HCT116 (cell line): ENCODE measurements around the gene PRRX2. TPM values are rescaled to one million over a fixed set of nuclear protein-coding genes. Genes with fewer than 3 reads are reported as not detected.

Experiments used
- ATAC-seq: fragments of 200-7000 bp; cut with Tn5 transposase; 2 replicates; pipeline ENCODE4 v1.9.1; 2020; ENCODE audit warnings: mild to moderate bottlenecking, moderate library complexity
- BruUV-seq: library from RNA; stranded (reverse); fragments of 400-500 nt; replicated peaks from 2 replicates; lab custom pipeline; 2021; lab: Mats Ljungman, UMichigan
- CTCF ChIA-PET: fragments of 300-600 bp; sonication (Branson Sonifier 250); formaldehyde crosslinking; loops from one replicate; lab custom pipeline; 2021; ENCODE audit warnings: antibody characterized with exemption; lab: Charles Lee
- POLR2A ChIA-PET: fragments of 300-600, 350-600 bp; sonication (Branson Sonifier 250); formaldehyde crosslinking; loops from one replicate; lab custom pipeline; 2021; ENCODE audit warnings: antibody characterized with exemption; lab: Charles Lee
- RAD21 ChIA-PET, 2 experiments: fragments of 300-600 bp; sonication (Branson Sonifier 250); formaldehyde crosslinking; loops; one replicate each; lab custom pipeline; 2023; ENCODE audit warnings: low total read pairs in 2 of 2; ENCODE audit not compliant: uncharacterized antibody in 2 of 2, unreplicated experiment in 2 of 2, low non-redundant PET in 1 of 2; lab: Charles Lee
- DNase-seq: peaks from one replicate; pipeline ENCODE4 v3.0.0-alpha.2; 2010; ENCODE audit warnings: low read depth, low spot score
- H2AFZ ChIP-seq: fragments of 200-600 bp; shearing (Covaris generic), sonication (generic); 2 replicates; pipeline ENCODE4 v1.6.1; 2017; ENCODE audit warnings: low read depth, mixed run types, mixed read lengths, antibody characterized with exemption, low read length; ENCODE audit not compliant: poor library complexity, severe bottlenecking
- H3K27ac ChIP-seq: 2 replicates; pipeline ENCODE4 v1.5.1; 2012; ENCODE audit warnings: low read depth, low read length
- H3K27me3 ChIP-seq: fragments of 200-600 bp; sonication (generic); 2 replicates; pipeline ENCODE4 v1.6.1; 2016; ENCODE audit warnings: mixed run types, low read length, mixed read lengths; ENCODE audit not compliant: insufficient read depth
- H3K36me3 ChIP-seq, 2 experiments: fragments of 200-500 bp in 1 of 2; fragments of 200-600 bp in 1 of 2; sonication (Bioruptor generic) in 1 of 2; sonication (generic) in 1 of 2; 2 replicates each; pipeline versions ENCODE4 v1.5.1 to v1.6.1; 2014 to 2016; ENCODE audit warnings: low read length in 2 of 2, inconsistent platforms in 1 of 2, mixed read lengths in 1 of 2, mixed run types in 1 of 2; ENCODE audit not compliant: insufficient read depth in 2 of 2, control insufficient read depth in 1 of 2
- H3K4me1 ChIP-seq, 2 experiments: fragments of 200-600 bp in 1 of 2; sonication (generic) in 1 of 2; 2 replicates each; pipeline versions ENCODE4 v1.5.1 to v1.6.1; 2012 to 2017; ENCODE audit warnings: low read length in 2 of 2, inconsistent platforms in 1 of 2, mild to moderate bottlenecking in 1 of 2, mixed read lengths in 1 of 2, mixed run types in 1 of 2, moderate library complexity in 1 of 2; ENCODE audit not compliant: insufficient read depth in 2 of 2, control insufficient read depth in 1 of 2
- H3K4me2 ChIP-seq: fragments of 200-600 bp; sonication (generic); 2 replicates; pipeline ENCODE4 v1.6.1; 2017; ENCODE audit warnings: mixed run types, low read length, mixed read lengths
- H3K4me3 ChIP-seq, 2 experiments: fragments of 200-600 bp in 1 of 2; sonication (generic) in 1 of 2; replicated peaks in 1 of 2; 2 replicates each; pipeline ENCODE4 v1.5.1; 2011 to 2016; ENCODE audit warnings: low read length in 2 of 2, control low read depth in 1 of 2, low read depth in 1 of 2, mild to moderate bottlenecking in 1 of 2, mixed read lengths in 1 of 2, mixed run types in 1 of 2
- H3K79me2 ChIP-seq: fragments of 200-600 bp; sonication (generic); 2 replicates; pipeline ENCODE4 v1.6.1; 2017; ENCODE audit warnings: mild to moderate bottlenecking, mixed run types, low read length, moderate library complexity, mixed read lengths; ENCODE audit not compliant: insufficient read depth
- H3K9ac ChIP-seq: fragments of 200-600 bp; sonication (generic); 2 replicates; pipeline ENCODE4 v1.6.1; 2016; ENCODE audit warnings: low read length, mixed read lengths
- H3K9me2 ChIP-seq: fragments of 200-600 bp; sonication (generic), shearing (Covaris generic); 2 replicates; pipeline ENCODE4 v1.6.1; 2017; ENCODE audit warnings: mixed run types, mild to moderate bottlenecking, moderate library complexity; ENCODE audit not compliant: insufficient read depth
- H3K9me3 ChIP-seq, 2 experiments: fragments of 200-500 bp in 1 of 2; fragments of 200-600 bp in 1 of 2; sonication (Bioruptor generic) in 1 of 2; sonication (generic) in 1 of 2; 2 replicates each; pipeline ENCODE4 v1.6.1; 2014 to 2017; ENCODE audit warnings: low read length in 2 of 2, mixed read lengths in 2 of 2, inconsistent platforms in 1 of 2, low read depth in 1 of 2, mild to moderate bottlenecking in 1 of 2, mixed run types in 1 of 2, moderate library complexity in 1 of 2; ENCODE audit not compliant: control insufficient read depth in 1 of 2, insufficient read depth in 1 of 2
- H4K20me1 ChIP-seq: fragments of 200-600 bp; sonication (generic), shearing (Covaris generic); 2 replicates; pipeline ENCODE4 v1.6.1; 2017; ENCODE audit warnings: mixed run types, mild to moderate bottlenecking, moderate library complexity; ENCODE audit not compliant: insufficient read depth
- CBX3 ChIP-seq: IDR thresholded peaks from 2 replicates; pipeline ENCODE4 v1.6.1; 2012; ENCODE audit warnings: low read depth
- CEBPB ChIP-seq: IDR thresholded peaks from 2 replicates; pipeline ENCODE4 v1.6.1; 2012; ENCODE audit warnings: low read depth
- EGR1 ChIP-seq: IDR thresholded peaks from 2 replicates; pipeline ENCODE4 v1.6.1; 2012; ENCODE audit warnings: low read depth
- ELF1 ChIP-seq: IDR thresholded peaks from 2 replicates; pipeline ENCODE4 v1.6.1; 2012; ENCODE audit warnings: low read depth, borderline replicate concordance
- EZH2 ChIP-seq: fragments of 200-600 bp; sonication (generic); IDR thresholded peaks from 2 replicates; pipeline ENCODE4 v1.6.1; 2017; ENCODE audit warnings: antibody characterized with exemption, mixed run types
- JUND ChIP-seq: IDR thresholded peaks from 2 replicates; pipeline ENCODE4 v1.6.1; 2012
- MAX ChIP-seq: IDR thresholded peaks from 2 replicates; pipeline ENCODE4 v1.6.1; 2012
- POLR2A ChIP-seq: IDR thresholded peaks from 2 replicates; pipeline ENCODE4 v1.7.0; 2011; ENCODE audit warnings: borderline replicate concordance; ENCODE audit not compliant: insufficient read depth, insufficient read length; ENCODE audit errors: extremely low read depth
- POLR2AphosphoS5 ChIP-seq: IDR thresholded peaks from 2 replicates; pipeline ENCODE4 v1.6.1; 2011; ENCODE audit warnings: mild to moderate bottlenecking, low read depth, low read length, moderate library complexity
- RAD21 ChIP-seq: IDR thresholded peaks from 2 replicates; pipeline ENCODE4 v1.6.1; 2012; ENCODE audit warnings: low read depth, mild to moderate bottlenecking
- SIN3A ChIP-seq: IDR thresholded peaks from 2 replicates; pipeline ENCODE4 v1.6.1; 2012; ENCODE audit warnings: low read depth
- SP1 ChIP-seq: IDR thresholded peaks from 2 replicates; pipeline ENCODE4 v1.6.1; 2012; ENCODE audit warnings: low read depth
- SRF ChIP-seq: IDR thresholded peaks from 2 replicates; pipeline ENCODE4 v1.6.1; 2012; ENCODE audit warnings: low read depth
- YY1 ChIP-seq: IDR thresholded peaks from 2 replicates; pipeline ENCODE4 v1.6.1; 2011; ENCODE audit warnings: low read length, low read depth, moderate library complexity, mild to moderate bottlenecking; ENCODE audit not compliant: insufficient replicate concordance; ENCODE audit errors: extremely low read depth
- ZFX ChIP-seq: fragments of 450-650 bp; IDR thresholded peaks from 2 replicates; pipeline ENCODE4 v1.6.1; 2017
- intact Hi-C: fragments of 100-400 bp; cut with micrococcal nuclease; formaldehyde crosslinking; loops from 2 replicates; pipeline ENCODE4 v1.10.0; 2022
- total RNA-seq: library from RNA; stranded (reverse); gene quantifications from one replicate; pipeline ENCODE4 v1.2.1, GENCODE V29; 2021; ENCODE audit not compliant: unreplicated experiment
- TF ChIP-seq, protein P1 (sequence below): IDR thresholded peaks from 2 replicates; pipeline ENCODE4 v1.6.1; 2012
- TF ChIP-seq, protein P2 (sequence below): IDR thresholded peaks from 2 replicates; pipeline ENCODE4 v1.6.1; 2012; ENCODE audit warnings: low read depth
- TF ChIP-seq, protein P3 (sequence below), 3 experiments: fragments of 200-600 bp in 1 of 3; sonication (generic) in 1 of 3; IDR thresholded peaks in 2 of 3; conservative IDR thresholded peaks in 1 of 3; 2 replicates each; pipeline ENCODE4 v1.5.1; 2012 to 2017; ENCODE audit warnings: low read depth in 2 of 3, low read length in 2 of 3, antibody characterized with exemption in 1 of 3, borderline replicate concordance in 1 of 3, control low read depth in 1 of 3, mild to moderate bottlenecking in 1 of 3, mixed read lengths in 1 of 3, mixed run types in 1 of 3, moderate library complexity in 1 of 3; ENCODE audit not compliant: insufficient read depth in 1 of 3
- TF ChIP-seq, protein P4 (sequence below): IDR thresholded peaks from 2 replicates; pipeline ENCODE4 v1.6.1; 2011; ENCODE audit warnings: mild to moderate bottlenecking, low read length, moderate library complexity; ENCODE audit not compliant: insufficient replicate concordance; ENCODE audit errors: extremely low read depth

The PRRX2 gene
- total RNA-seq, 1 experiment from 2014 or later = 25.5 TPM

- ChIA-PET CTCF (no interaction called here), POLR2A (no interaction called here), RAD21 (no interaction called here)
- Histone ChIP-seq H3K79me2 (0 out of 2 replicates have a peak, but pooled peaks cover under 1% of the 10 kb centered on the region), H3K4me1 (no peaks in the 10 kb centered on the region), H2AFZ (no peak overlapping the region), H4K20me1 (no peaks in the 10 kb centered on the region), H3K36me3 (no peaks in the 10 kb centered on the region), H3K27ac (no peak overlapping the region), H3K9ac (no peak overlapping the region), H3K9me2 (no peaks in the 10 kb centered on the region), H3K4me3 (no peak overlapping the region), H3K4me2 (no peak overlapping the region), H3K27me3 (no peaks in the 10 kb centered on the region), H3K9me3 (no peaks in the 10 kb centered on the region)
- TF ChIP-seq, protein P1, sequence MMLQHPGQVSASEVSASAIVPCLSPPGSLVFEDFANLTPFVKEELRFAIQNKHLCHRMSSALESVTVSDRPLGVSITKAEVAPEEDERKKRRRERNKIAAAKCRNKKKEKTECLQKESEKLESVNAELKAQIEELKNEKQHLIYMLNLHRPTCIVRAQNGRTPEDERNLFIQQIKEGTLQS = no peak
- TF ChIP-seq SIN3A = no peak
- no peak for TF ChIP-seq POLR2AphosphoS5
- TF ChIP-seq SP1 = no peak
- TF ChIP-seq ZFX = no peak
- TF ChIP-seq CEBPB = no peak
- TF ChIP-seq EGR1 = no peak
- no peak for TF ChIP-seq POLR2A
- no peak for TF ChIP-seq ELF1
- no peak for TF ChIP-seq YY1
- no peak for TF ChIP-seq CBX3
- TF ChIP-seq RAD21 = no peak
- TF ChIP-seq EZH2 = no peak
- no peak for TF ChIP-seq JUND
- TF ChIP-seq, protein P2, sequence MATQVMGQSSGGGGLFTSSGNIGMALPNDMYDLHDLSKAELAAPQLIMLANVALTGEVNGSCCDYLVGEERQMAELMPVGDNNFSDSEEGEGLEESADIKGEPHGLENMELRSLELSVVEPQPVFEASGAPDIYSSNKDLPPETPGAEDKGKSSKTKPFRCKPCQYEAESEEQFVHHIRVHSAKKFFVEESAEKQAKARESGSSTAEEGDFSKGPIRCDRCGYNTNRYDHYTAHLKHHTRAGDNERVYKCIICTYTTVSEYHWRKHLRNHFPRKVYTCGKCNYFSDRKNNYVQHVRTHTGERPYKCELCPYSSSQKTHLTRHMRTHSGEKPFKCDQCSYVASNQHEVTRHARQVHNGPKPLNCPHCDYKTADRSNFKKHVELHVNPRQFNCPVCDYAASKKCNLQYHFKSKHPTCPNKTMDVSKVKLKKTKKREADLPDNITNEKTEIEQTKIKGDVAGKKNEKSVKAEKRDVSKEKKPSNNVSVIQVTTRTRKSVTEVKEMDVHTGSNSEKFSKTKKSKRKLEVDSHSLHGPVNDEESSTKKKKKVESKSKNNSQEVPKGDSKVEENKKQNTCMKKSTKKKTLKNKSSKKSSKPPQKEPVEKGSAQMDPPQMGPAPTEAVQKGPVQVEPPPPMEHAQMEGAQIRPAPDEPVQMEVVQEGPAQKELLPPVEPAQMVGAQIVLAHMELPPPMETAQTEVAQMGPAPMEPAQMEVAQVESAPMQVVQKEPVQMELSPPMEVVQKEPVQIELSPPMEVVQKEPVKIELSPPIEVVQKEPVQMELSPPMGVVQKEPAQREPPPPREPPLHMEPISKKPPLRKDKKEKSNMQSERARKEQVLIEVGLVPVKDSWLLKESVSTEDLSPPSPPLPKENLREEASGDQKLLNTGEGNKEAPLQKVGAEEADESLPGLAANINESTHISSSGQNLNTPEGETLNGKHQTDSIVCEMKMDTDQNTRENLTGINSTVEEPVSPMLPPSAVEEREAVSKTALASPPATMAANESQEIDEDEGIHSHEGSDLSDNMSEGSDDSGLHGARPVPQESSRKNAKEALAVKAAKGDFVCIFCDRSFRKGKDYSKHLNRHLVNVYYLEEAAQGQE = no peak
- TF ChIP-seq, protein P3, sequence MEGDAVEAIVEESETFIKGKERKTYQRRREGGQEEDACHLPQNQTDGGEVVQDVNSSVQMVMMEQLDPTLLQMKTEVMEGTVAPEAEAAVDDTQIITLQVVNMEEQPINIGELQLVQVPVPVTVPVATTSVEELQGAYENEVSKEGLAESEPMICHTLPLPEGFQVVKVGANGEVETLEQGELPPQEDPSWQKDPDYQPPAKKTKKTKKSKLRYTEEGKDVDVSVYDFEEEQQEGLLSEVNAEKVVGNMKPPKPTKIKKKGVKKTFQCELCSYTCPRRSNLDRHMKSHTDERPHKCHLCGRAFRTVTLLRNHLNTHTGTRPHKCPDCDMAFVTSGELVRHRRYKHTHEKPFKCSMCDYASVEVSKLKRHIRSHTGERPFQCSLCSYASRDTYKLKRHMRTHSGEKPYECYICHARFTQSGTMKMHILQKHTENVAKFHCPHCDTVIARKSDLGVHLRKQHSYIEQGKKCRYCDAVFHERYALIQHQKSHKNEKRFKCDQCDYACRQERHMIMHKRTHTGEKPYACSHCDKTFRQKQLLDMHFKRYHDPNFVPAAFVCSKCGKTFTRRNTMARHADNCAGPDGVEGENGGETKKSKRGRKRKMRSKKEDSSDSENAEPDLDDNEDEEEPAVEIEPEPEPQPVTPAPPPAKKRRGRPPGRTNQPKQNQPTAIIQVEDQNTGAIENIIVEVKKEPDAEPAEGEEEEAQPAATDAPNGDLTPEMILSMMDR (IDR thresholded peaks at IDR 0.05 in 2 of 3, conservative IDR thresholded peaks at IDR 0.05 in 1 of 3; ENCODE audit: borderline replicate concordance in 1 of 3, insufficient read depth in 1 of 3, low read depth in 2 of 3, low read length in 2 of 3) = no peak
- TF ChIP-seq SRF = no peak
- no peak for TF ChIP-seq MAX
- TF ChIP-seq, protein P4, sequence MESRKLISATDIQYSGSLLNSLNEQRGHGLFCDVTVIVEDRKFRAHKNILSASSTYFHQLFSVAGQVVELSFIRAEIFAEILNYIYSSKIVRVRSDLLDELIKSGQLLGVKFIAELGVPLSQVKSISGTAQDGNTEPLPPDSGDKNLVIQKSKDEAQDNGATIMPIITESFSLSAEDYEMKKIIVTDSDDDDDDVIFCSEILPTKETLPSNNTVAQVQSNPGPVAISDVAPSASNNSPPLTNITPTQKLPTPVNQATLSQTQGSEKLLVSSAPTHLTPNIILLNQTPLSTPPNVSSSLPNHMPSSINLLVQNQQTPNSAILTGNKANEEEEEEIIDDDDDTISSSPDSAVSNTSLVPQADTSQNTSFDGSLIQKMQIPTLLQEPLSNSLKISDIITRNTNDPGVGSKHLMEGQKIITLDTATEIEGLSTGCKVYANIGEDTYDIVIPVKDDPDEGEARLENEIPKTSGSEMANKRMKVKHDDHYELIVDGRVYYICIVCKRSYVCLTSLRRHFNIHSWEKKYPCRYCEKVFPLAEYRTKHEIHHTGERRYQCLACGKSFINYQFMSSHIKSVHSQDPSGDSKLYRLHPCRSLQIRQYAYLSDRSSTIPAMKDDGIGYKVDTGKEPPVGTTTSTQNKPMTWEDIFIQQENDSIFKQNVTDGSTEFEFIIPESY = no peak
- DNase-seq = no peak
- no peak for ATAC-seq
- BruUV-seq = no TSS peak
- intact Hi-C loops = no loop called here
Measured at GRCh38 chr9:129674229-129674628, 8.8 kb downstream of the PRRX2 start.
